Stomach (tissue), 4 donors: Measurements from ENCODE around the gene PWWP2B.

Experiments
- CTCF ChIP-seq, 7 experiments: fragments of 450-650 bp in 4 of 7; fragments of 200-600 bp in 3 of 7; sonication (generic) in 3 of 7; IDR thresholded peaks; one replicate each; pipeline ENCODE4 v1.5.1; 2016 to 2019; ENCODE audit warnings: antibody characterized with exemption in 7 of 7, control low read depth in 2 of 7, mild to moderate bottlenecking in 1 of 7
- POLR2AphosphoS5 ChIP-seq, 3 donors: sonication (generic); formaldehyde crosslinking; IDR thresholded peaks; one replicate each; pipeline ENCODE4 v1.6.1; 2016; ENCODE audit warnings: antibody characterized with exemption in 3 of 3

- TF ChIP-seq POLR2AphosphoS5 (IDR thresholded peaks at IDR 0.05) (no peak), CTCF (IDR thresholded peaks at IDR 0.05) (no peak)
Observed at GRCh38 chr10:132455986-132456847, 59.2 kb downstream of the PWWP2B start.
